WERI-Rb-1 (cell line): ENCODE results near the gene ASCL4.
"Not testable (repeated sequence)": the region's sequence is repeated elsewhere in the genome, so short reads cannot be mapped to it uniquely, and the experiment has no call there.

Source experiments
- DNase-seq: peaks from one replicate; pipeline ENCODE4 v3.0.0-alpha.2; 2020
- H3K27ac ChIP-seq: fragments of 250-450 bp; sonication (Bioruptor Pico); 2 replicates; pipeline ENCODE4 v1.5.1; 2020; ENCODE audit warnings: mild to moderate bottlenecking, moderate library complexity
- H3K27me3 ChIP-seq: fragments of 250-450 bp; sonication (Bioruptor Pico); 2 replicates; pipeline ENCODE4 v1.5.1; 2021; ENCODE audit warnings: mild to moderate bottlenecking, low read depth, moderate library complexity; ENCODE audit not compliant: insufficient read depth, severe bottlenecking
- H3K36me3 ChIP-seq: fragments of 250-450 bp; sonication (Bioruptor Pico); 2 replicates; pipeline ENCODE4 v1.5.1; 2020; ENCODE audit warnings: mild to moderate bottlenecking, moderate library complexity
- H3K4me3 ChIP-seq: 2 replicates; pipeline ENCODE4 v1.5.1; 2011; ENCODE audit warnings: low read depth, mild to moderate bottlenecking, control low read depth, low read length
- H3K9me3 ChIP-seq: fragments of 250-450 bp; sonication (Bioruptor Pico); 2 replicates; pipeline ENCODE4 v1.5.1; 2021; ENCODE audit warnings: mild to moderate bottlenecking, moderate library complexity; ENCODE audit not compliant: severe bottlenecking
- CTCF ChIP-seq: IDR thresholded peaks from 2 replicates; pipeline ENCODE4 v1.5.1; 2011; ENCODE audit warnings: low read depth, mild to moderate bottlenecking, control low read depth, inconsistent platforms, low read length

The ASCL4 gene

GRCh38 chr12:107774349-107775029 is at the start of gene ASCL4:
Gene ASCL4 (plus strand): TSS chr12:107774704. CDS start chr12:107775219, 515 bp downstream.
- H3K27me3 ChIP-seq, result peaks cover 58% of the 10 kb centered on the region
- peak within 1 kb of the TSS; percentile 41 for H3K4me3 ChIP-seq

GRCh38 chr12:107727327-107727726 is 47.2 kb upstream of the ASCL4 start:
- H3K27me3 ChIP-seq, H3K4me3 ChIP-seq, H3K27ac ChIP-seq, DNase-seq, H3K36me3 ChIP-seq, H3K9me3 ChIP-seq: not testable (repeated sequence)

More at GRCh38 chr12:107774349-107775029, at the start of gene ASCL4:
- Histone ChIP-seq H3K27ac (no peak within 1 kb of the TSS), H3K36me3 (no peaks in the 10 kb centered on the region), H3K9me3 (no peaks in the 10 kb centered on the region)
- TF ChIP-seq CTCF, result no peak
- no peak for DNase-seq

- H3K27me3 ChIP-seq, H3K36me3 ChIP-seq, H3K4me3 ChIP-seq, H3K9me3 ChIP-seq, H3K27ac ChIP-seq, DNase-seq: not testable (repeated sequence)
These were observed 46.8 kb upstream of the ASCL4 start for GRCh38 chr12:107727742-107728141.

- no peak for TF ChIP-seq CTCF
- H3K27ac ChIP-seq, result no peak overlapping the region
- DNase-seq, result no peak
These were observed 43.7 kb upstream of the ASCL4 start for GRCh38 chr12:107730618-107731341.

GRCh38 chr12:107731366-107731765 is 43.1 kb upstream of the ASCL4 start:
- no peak for DNase-seq
- H3K4me3 ChIP-seq, result no peak overlapping the region
- peaks cover 27% of the 10 kb centered on the region for H3K36me3 ChIP-seq
- no peaks in the 10 kb centered on the region for H3K9me3 ChIP-seq
- H3K27ac ChIP-seq, result no peak overlapping the region
- H3K27me3 ChIP-seq, result no peaks in the 10 kb centered on the region
- TF ChIP-seq CTCF, result no peak

More at GRCh38 chr12:107730618-107731341, 43.7 kb upstream of the ASCL4 start:
- Histone ChIP-seq H3K9me3 (no peaks in the 10 kb centered on the region), H3K27me3 (no peaks in the 10 kb centered on the region), H3K4me3 (no peak overlapping the region), H3K36me3 (peaks cover 22% of the 10 kb centered on the region)

GRCh38 chr12:107732365-107732764 is 42.1 kb upstream of the ASCL4 start:
- Histone ChIP-seq H3K4me3 (no peak overlapping the region), H3K36me3 (peaks cover 35% of the 10 kb centered on the region), H3K9me3 (no peaks in the 10 kb centered on the region), H3K27ac (no peak overlapping the region), H3K27me3 (no peaks in the 10 kb centered on the region)
- no peak for TF ChIP-seq CTCF
- no peak for DNase-seq
